Subcutaneous abdominal adipose tissue (tissue), 5 donors: ENCODE data around the gene CARD8.
A peak's percentile ranks its signal among the peaks of the same experiment; 100 is the strongest.

Source experiments
- H3K27ac ChIP-seq: one replicate; pipeline ENCODE4 v1.7.0; 2013; ENCODE audit warnings: low read depth, mild to moderate bottlenecking, inconsistent platforms, low read length, moderate library complexity
- H3K27me3 ChIP-seq, 5 donors: one replicate each; pipeline ENCODE4 v1.7.0; 2013; ENCODE audit warnings: low read length in 5 of 5, inconsistent platforms in 1 of 5; ENCODE audit not compliant: control insufficient read depth in 5 of 5, insufficient read depth in 4 of 5
- H3K36me3 ChIP-seq, 5 donors: one replicate each; pipeline ENCODE4 v1.7.0; 2013; ENCODE audit warnings: low read length in 5 of 5; ENCODE audit not compliant: control insufficient read depth in 5 of 5, insufficient read depth in 5 of 5
- H3K4me1 ChIP-seq, 5 donors: one replicate each; pipeline ENCODE4 v1.7.0; 2013; ENCODE audit warnings: low read length in 5 of 5, mild to moderate bottlenecking in 3 of 5, moderate library complexity in 1 of 5; ENCODE audit not compliant: control insufficient read depth in 5 of 5, insufficient read depth in 5 of 5
- H3K4me3 ChIP-seq, 5 donors: one replicate each; pipeline ENCODE4 v1.7.0; 2013; ENCODE audit warnings: low read length in 5 of 5, low read depth in 1 of 5
- H3K9ac ChIP-seq, 5 donors: one replicate each; pipeline ENCODE4 v1.7.0; 2013; ENCODE audit warnings: low read length in 5 of 5, mild to moderate bottlenecking in 4 of 5, moderate library complexity in 3 of 5
- H3K9me3 ChIP-seq, 5 donors: one replicate each; pipeline ENCODE4 v1.7.0; 2013; ENCODE audit warnings: low read length in 5 of 5; ENCODE audit not compliant: control insufficient read depth in 5 of 5
- donor health status: healthy.
- donor health status: healthy.
- donor health status: healthy.
- donor health status: healthy.
- donor health status: healthy.

The CARD8 gene

DNA sequence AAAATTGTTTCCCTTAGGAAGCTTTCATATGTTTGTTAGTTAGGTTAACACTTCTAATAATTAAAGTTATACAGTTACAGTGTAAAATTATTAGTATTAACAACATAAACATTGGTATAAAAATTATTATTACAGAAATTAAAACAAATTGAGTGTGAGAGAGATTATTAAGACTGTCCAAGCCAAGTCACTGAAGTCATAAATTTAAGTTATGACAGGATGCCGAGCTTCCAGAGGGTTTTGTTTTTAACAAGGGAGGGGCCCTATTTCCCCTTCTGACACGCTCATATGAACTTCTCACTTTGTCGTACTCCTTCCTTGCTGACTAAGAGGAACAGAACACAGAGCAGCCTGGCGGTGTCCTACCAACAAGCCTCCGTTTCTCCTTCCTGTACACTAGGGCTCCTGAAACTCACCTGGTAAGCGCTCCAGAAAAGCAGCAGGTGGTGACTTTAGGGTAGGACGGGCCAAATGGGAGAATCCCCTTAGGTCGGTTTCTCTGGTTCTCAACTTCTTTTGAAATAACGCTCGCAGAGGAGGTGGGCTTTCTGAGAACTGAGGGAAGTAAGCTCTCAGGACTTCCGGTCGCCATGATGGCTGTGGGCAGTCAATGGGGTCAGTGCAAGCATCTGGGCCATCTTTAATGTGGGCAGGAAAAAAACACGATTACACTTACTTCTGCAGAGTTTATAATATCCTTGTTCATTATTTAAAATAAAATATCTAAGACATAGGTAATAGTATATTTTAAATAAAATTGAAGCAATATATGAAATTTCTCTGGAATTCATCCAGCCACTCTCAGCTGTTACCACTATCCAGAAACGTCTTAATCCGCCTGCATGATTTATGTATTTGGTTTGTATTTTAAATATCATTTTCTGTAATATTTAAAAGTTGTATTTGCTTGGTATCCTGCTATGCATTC lies at the start of gene CARD8:
TSS of gene CARD8 (minus strand) at position 537 of the 928 bp plus-strand sequence. CDS start 14,892 bp downstream, outside the sequence.
- no peaks in the 10 kb centered on the region for H3K36me3 ChIP-seq
- H3K4me1 ChIP-seq: peaks cover 0 to 55% (median 34%) of the 10 kb centered on the region in 5 donors
- H3K9ac ChIP-seq: peak within 1 kb of the TSS; percentile 83 to 99 (median 95)
- H3K27me3 ChIP-seq: no peaks in the 10 kb centered on the region
- H3K27ac ChIP-seq: peak within 1 kb of the TSS; percentile 98
- H3K4me3 ChIP-seq: peak within 1 kb of the TSS; percentile 70 to 98 (median 85)
- H3K9me3 ChIP-seq: no peaks in the 10 kb centered on the region

DNA sequence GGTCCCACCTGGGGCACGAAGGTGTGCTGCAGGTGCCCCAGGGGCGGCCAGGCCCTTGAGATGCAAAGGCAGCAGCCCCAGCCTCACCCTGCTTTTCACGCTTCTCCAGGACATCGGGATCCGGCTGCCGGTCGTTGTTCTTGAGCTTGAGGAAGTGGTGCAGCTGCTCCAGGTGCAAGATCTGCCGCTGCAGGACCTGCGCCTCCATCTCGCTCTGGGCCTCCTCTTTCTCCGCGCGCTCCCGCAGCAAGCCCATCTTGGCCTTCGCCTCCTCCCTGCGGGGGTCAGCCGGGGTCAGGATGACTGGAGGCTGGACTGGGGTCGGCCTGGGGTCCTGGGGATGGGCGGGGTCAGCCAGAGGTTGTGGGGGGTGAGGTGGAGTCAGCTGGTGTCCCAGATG lies 48.2 kb upstream of the CARD8 start:
- Histone ChIP-seq H3K9ac (no peak overlapping the region), H3K4me1 (peaks cover 0 to 6% (median 3%) of the 10 kb centered on the region in 5 donors), H3K4me3 (no peak overlapping the region), H3K9me3 (no peaks in the 10 kb centered on the region), H3K36me3 (no peaks in the 10 kb centered on the region), H3K27ac (no peak overlapping the region), H3K27me3 (peaks cover 0 to 6% (median 0%) of the 10 kb centered on the region in 5 donors)

- Histone ChIP-seq H3K36me3 (no peaks in the 10 kb centered on the region), H3K4me3 (no peak overlapping the region), H3K9me3 (no peaks in the 10 kb centered on the region), H3K9ac (no peak overlapping the region), H3K27ac (no peak overlapping the region), H3K4me1 (peaks cover 0 to under 1% (median 0%) of the 10 kb centered on the region in 5 donors), H3K27me3 (peaks cover 0 to 6% (median 0%) of the 10 kb centered on the region in 5 donors)
Measured at GRCh38 chr19:48303367-48303766, 47.7 kb upstream of the CARD8 start.

DNA sequence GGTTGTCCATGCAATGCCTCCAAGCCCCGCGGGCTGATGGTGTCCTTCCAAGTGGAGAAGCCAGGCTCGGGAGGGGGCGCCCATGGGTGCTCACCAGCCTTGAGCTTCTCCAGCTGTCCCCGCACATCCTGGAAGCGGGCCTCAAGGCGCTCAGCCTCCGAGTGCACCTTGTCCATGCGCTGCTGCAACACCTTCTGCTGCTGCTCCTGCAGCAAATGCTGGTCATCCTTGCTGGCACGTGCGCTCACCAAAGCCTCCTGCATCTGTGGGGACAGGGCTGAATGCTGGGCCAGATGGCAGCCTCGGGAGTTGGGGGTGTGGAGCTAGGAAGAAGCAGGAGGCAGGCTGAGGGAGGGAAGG lies 46.9 kb upstream of the CARD8 start:
- H3K4me3 ChIP-seq: no peak overlapping the region
- H3K9me3 ChIP-seq: no peaks in the 10 kb centered on the region
- no peak overlapping the region for H3K27ac ChIP-seq
- H3K36me3 ChIP-seq: no peaks in the 10 kb centered on the region
- H3K27me3 ChIP-seq: peaks cover 0 to 6% (median 0%) of the 10 kb centered on the region in 5 donors
- no peaks in the 10 kb centered on the region for H3K4me1 ChIP-seq
- H3K9ac ChIP-seq: no peak overlapping the region

- no peak overlapping the region for H3K27ac ChIP-seq
- no peak overlapping the region for H3K9ac ChIP-seq
- peaks cover 0 to 6% (median 0%) of the 10 kb centered on the region in 5 donors for H3K27me3 ChIP-seq
- no peaks in the 10 kb centered on the region for H3K4me1 ChIP-seq
- no peaks in the 10 kb centered on the region for H3K36me3 ChIP-seq
- no peaks in the 10 kb centered on the region for H3K9me3 ChIP-seq
- H3K4me3 ChIP-seq: no peak overlapping the region
Measured at GRCh38 chr19:48301886-48302599, 46.3 kb upstream of the CARD8 start.

DNA sequence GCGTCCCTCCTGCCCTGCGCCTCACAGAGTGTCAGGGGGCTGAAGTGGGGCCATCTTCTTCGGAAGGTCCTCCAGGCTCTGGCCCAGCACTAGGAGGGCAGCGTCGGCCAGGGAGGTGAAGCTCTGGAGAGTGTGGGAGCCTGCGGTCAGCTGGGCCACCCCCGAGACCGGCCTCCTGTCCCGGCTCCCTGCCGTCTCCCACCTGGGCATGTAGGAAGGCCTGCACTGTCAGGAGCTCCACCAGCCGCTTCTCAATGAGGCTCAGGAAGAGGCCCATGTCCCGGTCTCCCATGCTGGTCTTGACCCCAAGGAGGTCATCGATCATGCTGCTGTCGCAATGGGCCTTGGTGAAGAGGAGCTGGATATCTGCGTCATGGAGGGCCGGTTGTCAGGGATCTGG lies 42.3 kb upstream of the CARD8 start:
- Histone ChIP-seq H3K4me1 (no peaks in the 10 kb centered on the region), H3K4me3 (no peak overlapping the region), H3K36me3 (no peaks in the 10 kb centered on the region), H3K9ac (no peak overlapping the region), H3K27ac (no peak overlapping the region), H3K9me3 (no peaks in the 10 kb centered on the region), H3K27me3 (peaks cover under 1 to 6% (median 3%) of the 10 kb centered on the region in 5 donors)

GRCh38 chr19:48296963-48297734 lies 41.4 kb upstream of the CARD8 start:
- Histone ChIP-seq H3K4me1 (no peaks in the 10 kb centered on the region), H3K9me3 (no peaks in the 10 kb centered on the region), H3K9ac (no peak overlapping the region), H3K4me3 (no peak overlapping the region), H3K27ac (no peak overlapping the region), H3K36me3 (no peaks in the 10 kb centered on the region), H3K27me3 (peaks cover 0 to 6% (median 3%) of the 10 kb centered on the region in 5 donors)

DNA sequence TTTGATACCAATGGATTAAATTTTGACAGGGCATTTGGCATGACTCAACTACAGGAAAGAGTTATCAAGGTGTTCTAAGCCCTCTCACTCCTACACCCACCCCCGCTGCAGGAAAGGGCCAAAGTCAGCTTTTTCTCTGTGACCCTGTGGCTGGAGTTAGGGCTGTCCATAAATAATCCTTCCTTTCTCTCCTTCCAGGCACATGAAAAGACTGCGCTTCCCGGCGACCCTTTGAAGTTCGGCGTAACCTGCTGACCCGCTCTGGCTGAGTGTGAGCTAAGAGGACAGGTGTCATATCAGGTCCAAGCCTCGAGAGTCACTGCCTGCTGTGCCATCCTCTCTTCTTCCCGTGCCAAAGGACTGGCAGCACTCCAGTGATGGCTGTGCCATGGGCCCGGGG lies 39.7 kb upstream of the CARD8 start:
- peaks cover 0 to 10% (median 10%) of the 10 kb centered on the region in 5 donors for H3K4me1 ChIP-seq

GRCh38 chr19:48292798-48293197 lies 37.1 kb upstream of the CARD8 start:
- Histone ChIP-seq H3K4me3 (no peak overlapping the region), H3K9ac (no peak overlapping the region), H3K36me3 (no peaks in the 10 kb centered on the region), H3K27ac (no peak overlapping the region), H3K9me3 (no peaks in the 10 kb centered on the region), H3K4me1 (peaks cover 0 to 15% (median 13%) of the 10 kb centered on the region in 5 donors), H3K27me3 (peaks cover 0 to 8% (median 5%) of the 10 kb centered on the region in 5 donors)

More for the DNA sequence above, 39.7 kb upstream of the CARD8 start:
- H3K9me3 ChIP-seq: no peaks in the 10 kb centered on the region
- H3K36me3 ChIP-seq: no peaks in the 10 kb centered on the region
- H3K4me3 ChIP-seq: no peak overlapping the region
- no peak overlapping the region for H3K27ac ChIP-seq
- peaks cover 0 to 8% (median 5%) of the 10 kb centered on the region in 5 donors for H3K27me3 ChIP-seq
- H3K9ac ChIP-seq: no peak overlapping the region
